ENCODE results near the gene SMARCAL1. TPM values are rescaled to one million over a fixed set of nuclear protein-coding genes. Genes with fewer than 3 reads are reported as not detected.
A peak's percentile ranks its signal among the peaks of the same experiment; 100 is the strongest.

The SMARCAL1 gene
- total RNA-seq, 2 experiments from 2014 or later: 6.3 TPM

GRCh38 chr2:216385478-216385877 lies 26.8 kb upstream of the SMARCAL1 start:
- Histone ChIP-seq H3K4me1 (ENCODE audit: insufficient read depth, low read length) (peaks cover 11% of the 10 kb centered on the region), H3K4me3 (ENCODE audit: low read length) (no peak overlapping the region), H3K27ac (ENCODE audit: low read depth in 1 of 2, low read length in 2 of 2) (no peak overlapping the region), H3K9me3 (ENCODE audit: control insufficient read depth in 1 of 2, insufficient read depth in 1 of 2, low read length in 2 of 2) (no peaks in the 10 kb centered on the region), H3K27me3 (ENCODE audit: control insufficient read depth in 1 of 2, insufficient read depth in 2 of 2, low read length in 2 of 2) (no peaks in the 10 kb centered on the region), H3K36me3 (ENCODE audit: insufficient read depth, low read length) (no peaks in the 10 kb centered on the region)
- ChIA-PET POLR2A (no interaction called here), CTCF (no interaction called here)
- no peaks in the 10 kb centered on the region for H3K9me3 Mint-ChIP-seq
- no peak overlapping the region for H3K4me3 Mint-ChIP-seq
- intact Hi-C loops (cut with DNase I, micrococcal nuclease): no loop called here
- no peak overlapping the region for H3K27ac Mint-ChIP-seq
- ATAC-seq (ENCODE audit: poor library complexity) (no peak), DNase-seq (no peak)
- no peaks in the 10 kb centered on the region for H3K27me3 Mint-ChIP-seq
- no peaks in the 10 kb centered on the region for H3K36me3 Mint-ChIP-seq (ENCODE audit: low read depth)
- peaks cover 18% of the 10 kb centered on the region for H3K4me1 Mint-ChIP-seq (ENCODE audit: low read depth)
- TF ChIP-seq CTCF (IDR thresholded peaks at IDR 0.05): no peak

- Mint-ChIP-seq H3K9me3 (no peaks in the 10 kb centered on the region), H3K4me1 (ENCODE audit: low read depth) (peaks cover 18% of the 10 kb centered on the region), H3K27ac (no peak overlapping the region), H3K27me3 (no peaks in the 10 kb centered on the region), H3K4me3 (no peak overlapping the region), H3K36me3 (ENCODE audit: low read depth) (no peaks in the 10 kb centered on the region)
- Histone ChIP-seq H3K9me3 (ENCODE audit: control insufficient read depth in 1 of 2, insufficient read depth in 1 of 2, low read length in 2 of 2) (no peaks in the 10 kb centered on the region), H3K4me3 (ENCODE audit: low read length) (no peak overlapping the region), H3K27me3 (ENCODE audit: control insufficient read depth in 1 of 2, insufficient read depth in 2 of 2, low read length in 2 of 2) (no peaks in the 10 kb centered on the region), H3K4me1 (ENCODE audit: insufficient read depth, low read length) (peaks cover 11% of the 10 kb centered on the region), H3K36me3 (ENCODE audit: insufficient read depth, low read length) (no peaks in the 10 kb centered on the region), H3K27ac (ENCODE audit: low read depth in 1 of 2, low read length in 2 of 2) (no peak overlapping the region)
- no peak for DNase-seq
- ChIA-PET POLR2A (no interaction called here), CTCF (no interaction called here)
- no peak for ATAC-seq (ENCODE audit: poor library complexity)
- intact Hi-C loops (cut with DNase I, micrococcal nuclease): no loop called here
- no peak for TF ChIP-seq CTCF (IDR thresholded peaks at IDR 0.05)
Measured at GRCh38 chr2:216387262-216387661, 25.0 kb upstream of the SMARCAL1 start.

GRCh38 chr2:216388046-216388884 lies 24.0 kb upstream of the SMARCAL1 start:
- no peaks in the 10 kb centered on the region for H3K9me3 ChIP-seq (ENCODE audit: control insufficient read depth in 1 of 2, insufficient read depth in 1 of 2, low read length in 2 of 2)
- POLR2A ChIA-PET: interaction anchor here (0.9 kb wide), 1 partner anchor 24 kb away, joined by 3 read pairs; no protein-coding TSS in a partner anchor
- no peaks in the 10 kb centered on the region for H3K27me3 ChIP-seq (ENCODE audit: control insufficient read depth in 1 of 2, insufficient read depth in 2 of 2, low read length in 2 of 2)
- no peaks in the 10 kb centered on the region for H3K9me3 Mint-ChIP-seq
- intact Hi-C loops (cut with DNase I, micrococcal nuclease): no loop called here
- H3K36me3 Mint-ChIP-seq (ENCODE audit: low read depth): no peaks in the 10 kb centered on the region
- no peak overlapping the region for H3K4me3 ChIP-seq (ENCODE audit: low read length)
- no peaks in the 10 kb centered on the region for H3K27me3 Mint-ChIP-seq
- no peak for TF ChIP-seq CTCF (IDR thresholded peaks at IDR 0.05)
- DNase-seq: peak in 7 of 14 experiments; percentile 11 to 75 (median 27)
- no peak overlapping the region for H3K4me3 Mint-ChIP-seq
- H3K4me1 Mint-ChIP-seq (ENCODE audit: low read depth): peaks cover 18% of the 10 kb centered on the region
- no peaks in the 10 kb centered on the region for H3K36me3 ChIP-seq (ENCODE audit: insufficient read depth, low read length)
- peak overlapping the region in 1 of 2 donors; percentile 44 for H3K27ac ChIP-seq (ENCODE audit: low read depth in 1 of 2, low read length in 2 of 2)
- peak overlapping the region; percentile 43 for H3K27ac Mint-ChIP-seq
- CTCF ChIA-PET: no interaction called here
- H3K4me1 ChIP-seq (ENCODE audit: insufficient read depth, low read length): peaks cover 11% of the 10 kb centered on the region
- ATAC-seq (ENCODE audit: poor library complexity): peak; percentile 95
